Measurements from ENCODE around the gene SPATA9. TPM values are rescaled to one million over a fixed set of nuclear protein-coding genes. Genes with fewer than 3 reads are reported as not detected.

The SPATA9 gene
- total and polyA plus RNA-seq, 2 of the 13 experiments (the other 11 are each of a cell fraction or from before 2014, with no cell fraction given), result not detected

DNA sequence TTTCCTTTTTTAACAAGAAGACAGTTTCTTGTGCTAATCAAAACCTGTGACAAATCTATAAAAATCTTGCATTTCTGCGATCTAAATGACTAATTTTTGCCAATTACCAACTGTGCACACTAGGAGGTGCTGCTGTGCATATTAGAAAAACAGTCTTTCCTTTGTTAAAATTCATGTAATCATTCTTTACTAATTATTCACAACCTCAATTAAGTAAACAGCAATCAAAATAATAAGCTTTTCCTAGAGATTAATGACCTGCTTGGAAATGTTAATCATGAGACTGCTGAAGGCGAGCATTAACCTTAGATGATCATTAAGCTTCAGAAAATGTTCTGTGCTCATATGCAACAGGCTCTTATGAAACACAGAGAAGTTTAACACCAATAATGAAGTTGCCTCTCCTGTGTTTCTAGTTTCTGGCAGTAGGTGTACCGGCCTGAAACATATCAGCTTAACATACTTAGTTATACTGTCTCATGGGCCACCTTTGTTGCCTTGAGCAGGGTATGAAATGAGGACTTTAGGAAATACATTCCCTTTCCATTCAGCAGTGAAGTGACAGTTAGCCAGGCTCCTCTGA, 18.5 kb downstream of the SPATA9 start (continued):
- TF ChIP-seq SMC3 (IDR thresholded peaks at IDR 0.05; ENCODE audit: low read length), result peak; percentile 49; the same call in 1 of the 2 replicates
- TF ChIP-seq BHLHE40 (IDR thresholded peaks at IDR 0.05; ENCODE audit: low read length), result no peak
- TF ChIP-seq SMAD3 (CRISPR knock-in tag; IDR thresholded peaks at IDR 0.05), result 0 out of 2 replicates have a peak, but pooled peaks have one; percentile 30
- TF ChIP-seq ZNF580 (CRISPR knock-in tag; IDR thresholded peaks at IDR 0.05; ENCODE audit: borderline replicate concordance, low read depth), result no peak
- TF ChIP-seq, protein P1, sequence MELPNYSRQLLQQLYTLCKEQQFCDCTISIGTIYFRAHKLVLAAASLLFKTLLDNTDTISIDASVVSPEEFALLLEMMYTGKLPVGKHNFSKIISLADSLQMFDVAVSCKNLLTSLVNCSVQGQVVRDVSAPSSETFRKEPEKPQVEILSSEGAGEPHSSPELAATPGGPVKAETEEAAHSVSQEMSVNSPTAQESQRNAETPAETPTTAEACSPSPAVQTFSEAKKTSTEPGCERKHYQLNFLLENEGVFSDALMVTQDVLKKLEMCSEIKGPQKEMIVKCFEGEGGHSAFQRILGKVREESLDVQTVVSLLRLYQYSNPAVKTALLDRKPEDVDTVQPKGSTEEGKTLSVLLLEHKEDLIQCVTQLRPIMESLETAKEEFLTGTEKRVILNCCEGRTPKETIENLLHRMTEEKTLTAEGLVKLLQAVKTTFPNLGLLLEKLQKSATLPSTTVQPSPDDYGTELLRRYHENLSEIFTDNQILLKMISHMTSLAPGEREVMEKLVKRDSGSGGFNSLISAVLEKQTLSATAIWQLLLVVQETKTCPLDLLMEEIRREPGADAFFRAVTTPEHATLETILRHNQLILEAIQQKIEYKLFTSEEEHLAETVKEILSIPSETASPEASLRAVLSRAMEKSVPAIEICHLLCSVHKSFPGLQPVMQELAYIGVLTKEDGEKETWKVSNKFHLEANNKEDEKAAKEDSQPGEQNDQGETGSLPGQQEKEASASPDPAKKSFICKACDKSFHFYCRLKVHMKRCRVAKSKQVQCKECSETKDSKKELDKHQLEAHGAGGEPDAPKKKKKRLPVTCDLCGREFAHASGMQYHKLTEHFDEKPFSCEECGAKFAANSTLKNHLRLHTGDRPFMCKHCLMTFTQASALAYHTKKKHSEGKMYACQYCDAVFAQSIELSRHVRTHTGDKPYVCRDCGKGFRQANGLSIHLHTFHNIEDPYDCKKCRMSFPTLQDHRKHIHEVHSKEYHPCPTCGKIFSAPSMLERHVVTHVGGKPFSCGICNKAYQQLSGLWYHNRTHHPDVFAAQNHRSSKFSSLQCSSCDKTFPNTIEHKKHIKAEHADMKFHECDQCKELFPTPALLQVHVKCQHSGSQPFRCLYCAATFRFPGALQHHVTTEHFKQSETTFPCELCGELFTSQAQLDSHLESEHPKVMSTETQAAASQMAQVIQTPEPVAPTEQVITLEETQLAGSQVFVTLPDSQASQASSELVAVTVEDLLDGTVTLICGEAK (IDR thresholded peaks at IDR 0.05), result no peak
- TF ChIP-seq, protein P1 (CRISPR knock-in tag; IDR thresholded peaks at IDR 0.05), result no peak
- TF ChIP-seq ARID3A (IDR thresholded peaks at IDR 0.05; ENCODE audit: low read depth, low read length), result peak; percentile 67
- no peak for TF ChIP-seq ZNF335 (CRISPR knock-in tag; IDR thresholded peaks at IDR 0.05)
- no peak for TF ChIP-seq PRDM15 (CRISPR knock-in tag; IDR thresholded peaks at IDR 0.05)
- no peak for TF ChIP-seq ZNF432 (CRISPR knock-in tag; IDR thresholded peaks at IDR 0.05; ENCODE audit: borderline replicate concordance)
- TF ChIP-seq ZBTB7A (CRISPR knock-in tag; IDR thresholded peaks at IDR 0.05), result no peak
- TF ChIP-seq, protein P2, sequence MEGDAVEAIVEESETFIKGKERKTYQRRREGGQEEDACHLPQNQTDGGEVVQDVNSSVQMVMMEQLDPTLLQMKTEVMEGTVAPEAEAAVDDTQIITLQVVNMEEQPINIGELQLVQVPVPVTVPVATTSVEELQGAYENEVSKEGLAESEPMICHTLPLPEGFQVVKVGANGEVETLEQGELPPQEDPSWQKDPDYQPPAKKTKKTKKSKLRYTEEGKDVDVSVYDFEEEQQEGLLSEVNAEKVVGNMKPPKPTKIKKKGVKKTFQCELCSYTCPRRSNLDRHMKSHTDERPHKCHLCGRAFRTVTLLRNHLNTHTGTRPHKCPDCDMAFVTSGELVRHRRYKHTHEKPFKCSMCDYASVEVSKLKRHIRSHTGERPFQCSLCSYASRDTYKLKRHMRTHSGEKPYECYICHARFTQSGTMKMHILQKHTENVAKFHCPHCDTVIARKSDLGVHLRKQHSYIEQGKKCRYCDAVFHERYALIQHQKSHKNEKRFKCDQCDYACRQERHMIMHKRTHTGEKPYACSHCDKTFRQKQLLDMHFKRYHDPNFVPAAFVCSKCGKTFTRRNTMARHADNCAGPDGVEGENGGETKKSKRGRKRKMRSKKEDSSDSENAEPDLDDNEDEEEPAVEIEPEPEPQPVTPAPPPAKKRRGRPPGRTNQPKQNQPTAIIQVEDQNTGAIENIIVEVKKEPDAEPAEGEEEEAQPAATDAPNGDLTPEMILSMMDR (CRISPR knock-in tag; IDR thresholded peaks at IDR 0.05), result peak; percentile 68
- TF ChIP-seq MYNN (CRISPR knock-in tag; IDR thresholded peaks at IDR 0.05; ENCODE audit: low read depth), result no peak
